Measurements from ENCODE around the gene SEC14L1. TPM values are rescaled to one million over a fixed set of nuclear protein-coding genes. Genes with fewer than 3 reads are reported as not detected.

Gene SEC14L1
- total RNA-seq, 1 donor from 2014 or later = 93.2 TPM

DNA sequence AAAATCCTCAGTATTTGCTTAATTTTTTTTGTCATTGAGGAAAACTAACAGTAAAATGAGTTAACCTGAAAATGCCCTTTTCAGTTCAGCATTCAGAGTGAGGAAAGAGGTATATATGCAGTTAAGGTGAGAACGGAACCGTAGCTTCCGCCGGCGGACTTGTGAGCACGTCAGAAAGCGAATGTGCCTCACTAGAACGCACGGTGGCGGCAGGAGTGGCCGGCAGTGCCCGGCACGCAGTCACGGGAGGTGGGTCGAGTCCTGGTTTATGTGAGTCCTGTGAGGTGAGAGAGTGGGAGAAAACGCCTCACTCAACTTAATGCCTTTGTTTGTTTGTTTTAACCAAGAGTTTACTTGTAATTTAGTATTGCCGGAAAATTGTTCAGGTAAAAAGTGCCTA, 6.1 kb downstream of the SEC14L1 start:
- Histone ChIP-seq H3K9ac (ENCODE audit: low read length) (no peak overlapping the region), H3K27ac (ENCODE audit: low read depth, low read length) (no peak overlapping the region), H3K4me1 (ENCODE audit: insufficient read depth, low read length) (peaks cover 37% of the 10 kb centered on the region), H3K4me3 (ENCODE audit: insufficient read depth, low read depth, low read length) (no peak overlapping the region), H3K36me3 (ENCODE audit: insufficient read depth, low read length) (peaks cover 33% of the 10 kb centered on the region), H3K4me2 (ENCODE audit: low read length) (no peak overlapping the region), H4K20me1 (ENCODE audit: insufficient read depth, low read length) (peaks cover 69% of the 10 kb centered on the region), H3K79me2 (ENCODE audit: insufficient read depth, low read length) (peaks cover 96% of the 10 kb centered on the region), H2AFZ (ENCODE audit: low read depth, low read length) (no peak overlapping the region), H3K9me3 (ENCODE audit: insufficient read depth, low read depth, low read length) (no peaks in the 10 kb centered on the region), H3K27me3 (ENCODE audit: insufficient read depth, low read length) (no peaks in the 10 kb centered on the region)
- DNase-seq (ENCODE audit: low read depth) = no peak
- no peak overlapping the region for H3K4me3 Mint-ChIP-seq (ENCODE audit: unreplicated experiment)
- no peaks in the 10 kb centered on the region for H3K27me3 Mint-ChIP-seq (ENCODE audit: low read depth, unreplicated experiment)
- peaks cover 20% of the 10 kb centered on the region for H3K36me3 Mint-ChIP-seq (ENCODE audit: low read depth, unreplicated experiment)
- FAIRE-seq = no peak
- H3K9me3 Mint-ChIP-seq (ENCODE audit: unreplicated experiment) = no peaks in the 10 kb centered on the region
- TF ChIP-seq, protein P1, sequence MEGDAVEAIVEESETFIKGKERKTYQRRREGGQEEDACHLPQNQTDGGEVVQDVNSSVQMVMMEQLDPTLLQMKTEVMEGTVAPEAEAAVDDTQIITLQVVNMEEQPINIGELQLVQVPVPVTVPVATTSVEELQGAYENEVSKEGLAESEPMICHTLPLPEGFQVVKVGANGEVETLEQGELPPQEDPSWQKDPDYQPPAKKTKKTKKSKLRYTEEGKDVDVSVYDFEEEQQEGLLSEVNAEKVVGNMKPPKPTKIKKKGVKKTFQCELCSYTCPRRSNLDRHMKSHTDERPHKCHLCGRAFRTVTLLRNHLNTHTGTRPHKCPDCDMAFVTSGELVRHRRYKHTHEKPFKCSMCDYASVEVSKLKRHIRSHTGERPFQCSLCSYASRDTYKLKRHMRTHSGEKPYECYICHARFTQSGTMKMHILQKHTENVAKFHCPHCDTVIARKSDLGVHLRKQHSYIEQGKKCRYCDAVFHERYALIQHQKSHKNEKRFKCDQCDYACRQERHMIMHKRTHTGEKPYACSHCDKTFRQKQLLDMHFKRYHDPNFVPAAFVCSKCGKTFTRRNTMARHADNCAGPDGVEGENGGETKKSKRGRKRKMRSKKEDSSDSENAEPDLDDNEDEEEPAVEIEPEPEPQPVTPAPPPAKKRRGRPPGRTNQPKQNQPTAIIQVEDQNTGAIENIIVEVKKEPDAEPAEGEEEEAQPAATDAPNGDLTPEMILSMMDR (IDR thresholded peaks at IDR 0.05; ENCODE audit: insufficient read depth, low read depth, low read length) = no peak
- H3K4me1 Mint-ChIP-seq (ENCODE audit: low read depth, unreplicated experiment) = peaks cover 45% of the 10 kb centered on the region
- H3K27ac Mint-ChIP-seq (ENCODE audit: unreplicated experiment) = no peak overlapping the region

DNA sequence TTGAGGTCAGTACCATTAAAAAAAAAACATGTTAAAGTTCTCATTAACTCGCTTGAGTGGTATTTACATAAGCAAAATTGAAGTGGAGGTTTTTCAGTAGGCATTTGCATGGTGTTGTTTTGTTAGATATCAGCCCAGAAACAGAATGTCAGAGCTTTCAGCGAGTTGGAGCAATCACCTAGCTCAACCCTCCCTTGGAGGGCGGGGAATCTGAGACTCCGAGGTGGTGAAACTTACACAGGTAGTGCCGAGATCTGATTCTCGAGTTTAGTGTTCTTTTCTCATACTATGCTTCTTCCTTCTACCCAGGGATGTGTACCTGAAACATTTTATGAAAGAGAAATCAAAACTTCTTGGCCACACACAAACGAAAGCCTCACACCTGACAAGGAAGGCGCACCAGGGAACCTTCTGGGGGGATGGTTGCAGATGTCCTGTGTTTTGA, 6.6 kb downstream of the SEC14L1 start:
- Histone ChIP-seq H3K4me2 (ENCODE audit: low read length) (no peak overlapping the region), H3K9me3 (ENCODE audit: insufficient read depth, low read depth, low read length) (no peaks in the 10 kb centered on the region), H3K4me1 (ENCODE audit: insufficient read depth, low read length) (peaks cover 34% of the 10 kb centered on the region), H3K79me2 (ENCODE audit: insufficient read depth, low read length) (peaks cover 95% of the 10 kb centered on the region), H3K9ac (ENCODE audit: low read length) (no peak overlapping the region), H3K4me3 (ENCODE audit: insufficient read depth, low read depth, low read length) (no peak overlapping the region), H3K36me3 (ENCODE audit: insufficient read depth, low read length) (peaks cover 33% of the 10 kb centered on the region), H4K20me1 (ENCODE audit: insufficient read depth, low read length) (peaks cover 70% of the 10 kb centered on the region), H3K27ac (ENCODE audit: low read depth, low read length) (no peak overlapping the region), H3K27me3 (ENCODE audit: insufficient read depth, low read length) (no peaks in the 10 kb centered on the region), H2AFZ (ENCODE audit: low read depth, low read length) (no peak overlapping the region)
- TF ChIP-seq, protein P1 (IDR thresholded peaks at IDR 0.05; ENCODE audit: insufficient read depth, low read depth, low read length) = no peak
- TF ChIP-seq EZH2 (IDR thresholded peaks at IDR 0.05; ENCODE audit: insufficient read depth, low read length) = no peak
- Mint-ChIP-seq H3K9me3 (ENCODE audit: unreplicated experiment) (no peaks in the 10 kb centered on the region), H3K36me3 (ENCODE audit: low read depth, unreplicated experiment) (peaks cover 18% of the 10 kb centered on the region), H3K27me3 (ENCODE audit: low read depth, unreplicated experiment) (no peaks in the 10 kb centered on the region), H3K27ac (ENCODE audit: unreplicated experiment) (peak overlapping the region; percentile 6), H3K4me3 (ENCODE audit: unreplicated experiment) (no peak overlapping the region), H3K4me1 (ENCODE audit: low read depth, unreplicated experiment) (peaks cover 41% of the 10 kb centered on the region)
- DNase-seq (ENCODE audit: low read depth) = no peak
- FAIRE-seq = no peak

- H3K27ac Mint-ChIP-seq (ENCODE audit: unreplicated experiment) = no peak overlapping the region
- Histone ChIP-seq H3K9ac (ENCODE audit: low read length) (no peak overlapping the region), H2AFZ (ENCODE audit: low read depth, low read length) (no peak overlapping the region), H3K4me2 (ENCODE audit: low read length) (no peak overlapping the region), H3K27ac (ENCODE audit: low read depth, low read length) (no peak overlapping the region), H3K79me2 (ENCODE audit: insufficient read depth, low read length) (peaks cover 94% of the 10 kb centered on the region), H3K4me1 (ENCODE audit: insufficient read depth, low read length) (peaks cover 30% of the 10 kb centered on the region), H4K20me1 (ENCODE audit: insufficient read depth, low read length) (peaks cover 71% of the 10 kb centered on the region), H3K27me3 (ENCODE audit: insufficient read depth, low read length) (no peaks in the 10 kb centered on the region), H3K9me3 (ENCODE audit: insufficient read depth, low read depth, low read length) (no peaks in the 10 kb centered on the region), H3K4me3 (ENCODE audit: insufficient read depth, low read depth, low read length) (no peak overlapping the region), H3K36me3 (ENCODE audit: insufficient read depth, low read length) (peaks cover 30% of the 10 kb centered on the region)
- H3K9me3 Mint-ChIP-seq (ENCODE audit: unreplicated experiment) = no peaks in the 10 kb centered on the region
- TF ChIP-seq, protein P1 (IDR thresholded peaks at IDR 0.05; ENCODE audit: insufficient read depth, low read depth, low read length) = no peak
- no peak for TF ChIP-seq EZH2 (IDR thresholded peaks at IDR 0.05; ENCODE audit: insufficient read depth, low read length)
- peaks cover 18% of the 10 kb centered on the region for H3K36me3 Mint-ChIP-seq (ENCODE audit: low read depth, unreplicated experiment)
- peaks cover 41% of the 10 kb centered on the region for H3K4me1 Mint-ChIP-seq (ENCODE audit: low read depth, unreplicated experiment)
- DNase-seq (ENCODE audit: low read depth) (no peak), FAIRE-seq (no peak)
- peak overlapping the region; percentile 43 for H3K4me3 Mint-ChIP-seq (ENCODE audit: unreplicated experiment)
- no peaks in the 10 kb centered on the region for H3K27me3 Mint-ChIP-seq (ENCODE audit: low read depth, unreplicated experiment)
Observed at GRCh38 chr17:77148077-77148939, 7.5 kb downstream of the SEC14L1 start.
